Peyer's patch (tissue), 4 donors: ENCODE measurements around the gene SPINK1.

Source experiments
- POLR2A ChIP-seq, 2 donors: fragments of 450-650 bp; IDR thresholded peaks; one replicate each; pipeline ENCODE4 v1.5.1; 2017; ENCODE audit warnings: antibody characterized with exemption in 2 of 2, mild to moderate bottlenecking in 2 of 2, moderate library complexity in 2 of 2
- TF ChIP-seq, protein P1 (sequence below), 6 experiments: fragments of 450-650 bp in 4 of 6; fragments of 200-600 bp in 2 of 6; sonication (generic) in 1 of 6; IDR thresholded peaks; one replicate each; pipeline ENCODE4 v1.5.1; 2017 to 2019; ENCODE audit warnings: antibody characterized with exemption in 6 of 6, mild to moderate bottlenecking in 3 of 6, moderate library complexity in 1 of 6

DNA sequence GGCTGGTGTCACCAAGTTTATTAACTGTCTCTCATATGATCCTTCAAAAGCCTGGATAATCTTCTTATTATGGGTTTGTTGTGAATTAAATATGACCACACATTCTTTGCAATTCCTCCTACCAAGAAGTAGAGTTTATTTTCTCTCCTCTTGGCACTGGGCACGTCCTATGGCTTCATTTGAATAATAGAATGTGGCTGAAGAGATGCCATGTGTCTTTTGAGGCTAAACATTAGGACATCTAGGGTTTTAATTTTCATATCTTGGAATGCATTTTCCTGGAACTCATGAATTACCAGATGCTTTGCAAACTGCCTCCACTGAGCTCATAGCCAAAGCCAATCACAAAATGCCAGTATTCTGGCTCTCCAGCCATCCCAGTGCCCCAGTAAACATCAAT is 27.1 kb upstream of the SPINK1 start:
- TF ChIP-seq, protein P1, sequence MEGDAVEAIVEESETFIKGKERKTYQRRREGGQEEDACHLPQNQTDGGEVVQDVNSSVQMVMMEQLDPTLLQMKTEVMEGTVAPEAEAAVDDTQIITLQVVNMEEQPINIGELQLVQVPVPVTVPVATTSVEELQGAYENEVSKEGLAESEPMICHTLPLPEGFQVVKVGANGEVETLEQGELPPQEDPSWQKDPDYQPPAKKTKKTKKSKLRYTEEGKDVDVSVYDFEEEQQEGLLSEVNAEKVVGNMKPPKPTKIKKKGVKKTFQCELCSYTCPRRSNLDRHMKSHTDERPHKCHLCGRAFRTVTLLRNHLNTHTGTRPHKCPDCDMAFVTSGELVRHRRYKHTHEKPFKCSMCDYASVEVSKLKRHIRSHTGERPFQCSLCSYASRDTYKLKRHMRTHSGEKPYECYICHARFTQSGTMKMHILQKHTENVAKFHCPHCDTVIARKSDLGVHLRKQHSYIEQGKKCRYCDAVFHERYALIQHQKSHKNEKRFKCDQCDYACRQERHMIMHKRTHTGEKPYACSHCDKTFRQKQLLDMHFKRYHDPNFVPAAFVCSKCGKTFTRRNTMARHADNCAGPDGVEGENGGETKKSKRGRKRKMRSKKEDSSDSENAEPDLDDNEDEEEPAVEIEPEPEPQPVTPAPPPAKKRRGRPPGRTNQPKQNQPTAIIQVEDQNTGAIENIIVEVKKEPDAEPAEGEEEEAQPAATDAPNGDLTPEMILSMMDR (IDR thresholded peaks at IDR 0.05): no peak
- TF ChIP-seq POLR2A (IDR thresholded peaks at IDR 0.05): no peak
